ENCODE measurements around the gene POU2AF1. TPM values are rescaled to one million over a fixed set of nuclear protein-coding genes. Genes with fewer than 3 reads are reported as not detected.

Gene POU2AF1
- total RNA-seq, 1 donor from 2014 or later, result not detected

GRCh38 chr11:111376181-111376871 lies 2.7 kb downstream of the POU2AF1 start:
- no peaks in the 10 kb centered on the region for H3K4me1 Mint-ChIP-seq (ENCODE audit: low read depth)
- no peak for DNase-seq (ENCODE audit: low spot score)
- TF ChIP-seq, protein P1, sequence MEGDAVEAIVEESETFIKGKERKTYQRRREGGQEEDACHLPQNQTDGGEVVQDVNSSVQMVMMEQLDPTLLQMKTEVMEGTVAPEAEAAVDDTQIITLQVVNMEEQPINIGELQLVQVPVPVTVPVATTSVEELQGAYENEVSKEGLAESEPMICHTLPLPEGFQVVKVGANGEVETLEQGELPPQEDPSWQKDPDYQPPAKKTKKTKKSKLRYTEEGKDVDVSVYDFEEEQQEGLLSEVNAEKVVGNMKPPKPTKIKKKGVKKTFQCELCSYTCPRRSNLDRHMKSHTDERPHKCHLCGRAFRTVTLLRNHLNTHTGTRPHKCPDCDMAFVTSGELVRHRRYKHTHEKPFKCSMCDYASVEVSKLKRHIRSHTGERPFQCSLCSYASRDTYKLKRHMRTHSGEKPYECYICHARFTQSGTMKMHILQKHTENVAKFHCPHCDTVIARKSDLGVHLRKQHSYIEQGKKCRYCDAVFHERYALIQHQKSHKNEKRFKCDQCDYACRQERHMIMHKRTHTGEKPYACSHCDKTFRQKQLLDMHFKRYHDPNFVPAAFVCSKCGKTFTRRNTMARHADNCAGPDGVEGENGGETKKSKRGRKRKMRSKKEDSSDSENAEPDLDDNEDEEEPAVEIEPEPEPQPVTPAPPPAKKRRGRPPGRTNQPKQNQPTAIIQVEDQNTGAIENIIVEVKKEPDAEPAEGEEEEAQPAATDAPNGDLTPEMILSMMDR (IDR thresholded peaks at IDR 0.05), result no peak
- no peaks in the 10 kb centered on the region for H3K9me3 Mint-ChIP-seq (ENCODE audit: low read depth)
- peaks cover 25% of the 10 kb centered on the region for H3K27me3 Mint-ChIP-seq (ENCODE audit: low read depth)
- H3K36me3 Mint-ChIP-seq (ENCODE audit: low read depth), result no peaks in the 10 kb centered on the region
- H3K4me3 Mint-ChIP-seq (ENCODE audit: unreplicated experiment), result no peak overlapping the region
- no peak overlapping the region for H3K27ac Mint-ChIP-seq (ENCODE audit: unreplicated experiment)

- no peak for DNase-seq (ENCODE audit: low spot score)
- Mint-ChIP-seq H3K36me3 (ENCODE audit: low read depth) (no peaks in the 10 kb centered on the region), H3K4me1 (ENCODE audit: low read depth) (no peaks in the 10 kb centered on the region), H3K9me3 (ENCODE audit: low read depth) (no peaks in the 10 kb centered on the region), H3K4me3 (ENCODE audit: unreplicated experiment) (no peak overlapping the region), H3K27ac (ENCODE audit: unreplicated experiment) (no peak overlapping the region), H3K27me3 (ENCODE audit: low read depth) (peaks cover 37% of the 10 kb centered on the region)
- TF ChIP-seq, protein P1 (IDR thresholded peaks at IDR 0.05), result no peak
Observed at GRCh38 chr11:111373590-111373989, 5.5 kb downstream of the POU2AF1 start.

- no peaks in the 10 kb centered on the region for H3K9me3 Mint-ChIP-seq (ENCODE audit: low read depth)
- H3K36me3 Mint-ChIP-seq (ENCODE audit: low read depth), result no peaks in the 10 kb centered on the region
- H3K4me3 Mint-ChIP-seq (ENCODE audit: unreplicated experiment), result no peak overlapping the region
- TF ChIP-seq, protein P1 (IDR thresholded peaks at IDR 0.05), result no peak
- H3K27ac Mint-ChIP-seq (ENCODE audit: unreplicated experiment), result no peak overlapping the region
- peaks cover 37% of the 10 kb centered on the region for H3K27me3 Mint-ChIP-seq (ENCODE audit: low read depth)
- no peaks in the 10 kb centered on the region for H3K4me1 Mint-ChIP-seq (ENCODE audit: low read depth)
- no peak for DNase-seq (ENCODE audit: low spot score)
Observed at GRCh38 chr11:111372538-111372937, 6.5 kb downstream of the POU2AF1 start.

GRCh38 chr11:111370902-111371578 lies 8.0 kb downstream of the POU2AF1 start:
- Mint-ChIP-seq H3K27me3 (ENCODE audit: low read depth) (peaks cover 37% of the 10 kb centered on the region), H3K9me3 (ENCODE audit: low read depth) (no peaks in the 10 kb centered on the region), H3K4me1 (ENCODE audit: low read depth) (no peaks in the 10 kb centered on the region), H3K36me3 (ENCODE audit: low read depth) (no peaks in the 10 kb centered on the region), H3K4me3 (ENCODE audit: unreplicated experiment) (no peak overlapping the region), H3K27ac (ENCODE audit: unreplicated experiment) (no peak overlapping the region)
- TF ChIP-seq, protein P1 (IDR thresholded peaks at IDR 0.05), result no peak
- no peak for DNase-seq (ENCODE audit: low spot score)

GRCh38 chr11:111370270-111370901 lies 8.7 kb downstream of the POU2AF1 start:
- no peak overlapping the region for H3K4me3 Mint-ChIP-seq (ENCODE audit: unreplicated experiment)
- no peaks in the 10 kb centered on the region for H3K36me3 Mint-ChIP-seq (ENCODE audit: low read depth)
- no peak for DNase-seq (ENCODE audit: low spot score)
- H3K27me3 Mint-ChIP-seq (ENCODE audit: low read depth), result peaks cover 37% of the 10 kb centered on the region
- H3K4me1 Mint-ChIP-seq (ENCODE audit: low read depth), result no peaks in the 10 kb centered on the region
- H3K9me3 Mint-ChIP-seq (ENCODE audit: low read depth), result no peaks in the 10 kb centered on the region
- TF ChIP-seq, protein P1 (IDR thresholded peaks at IDR 0.05), result no peak
- H3K27ac Mint-ChIP-seq (ENCODE audit: unreplicated experiment), result no peak overlapping the region

All from chondrocyte (in vitro differentiated cells).